ENCODE measurements around the gene GSTO2.

Gene GSTO2

GRCh38 chr10:104291439-104291951 lies 22.5 kb downstream of the GSTO2 start (continued):
- TF ChIP-seq ZNF155 (tag by site-specific recombination; IDR thresholded peaks at IDR 0.05) (no peak), SCRT2 (tag by site-specific recombination; IDR thresholded peaks at IDR 0.05) (no peak), ZNF184 (tag by site-specific recombination; IDR thresholded peaks at IDR 0.05) (peak; percentile 53; the same call in 1 of the 2 replicates), ZNF121 (tag by site-specific recombination; IDR thresholded peaks at IDR 0.05) (no peak), ZNF830 (tag by site-specific recombination; IDR thresholded peaks at IDR 0.05; ENCODE audit: low read depth) (no peak), ZNF112 (tag by site-specific recombination; IDR thresholded peaks at IDR 0.05) (no peak), CTCF (tag by site-specific recombination; IDR thresholded peaks at IDR 0.05) (peak; percentile 98), ZFP37 (tag by site-specific recombination; IDR thresholded peaks at IDR 0.05) (no peak; the same call in 1 of the 2 replicates), AEBP2 (tag by site-specific recombination; IDR thresholded peaks at IDR 0.05; ENCODE audit: borderline replicate concordance) (no peak), ZNF223 (tag by site-specific recombination; IDR thresholded peaks at IDR 0.05) (no peak), ZNF132 (tag by site-specific recombination; IDR thresholded peaks at IDR 0.05; ENCODE audit: borderline replicate concordance) (no peak), ZNF10 (tag by site-specific recombination; IDR thresholded peaks at IDR 0.05) (no peak), ZNF148 (tag by site-specific recombination; IDR thresholded peaks at IDR 0.05; ENCODE audit: borderline replicate concordance) (no peak), ZNF138 (tag by site-specific recombination; IDR thresholded peaks at IDR 0.05; ENCODE audit: borderline replicate concordance) (no peak), ZNF768 (tag by site-specific recombination; IDR thresholded peaks at IDR 0.05) (no peak)

- no peaks in the 10 kb centered on the region for H3K9me3 ChIP-seq (ENCODE audit: control insufficient read depth, insufficient read depth, low read depth, low read length)
- no peaks in the 10 kb centered on the region; the same call in 1 of the 2 replicates for H3K4me1 ChIP-seq (ENCODE audit: control insufficient read depth, insufficient read depth, low read length)
- no peak overlapping the region for H3K27ac ChIP-seq (ENCODE audit: extremely low read depth, low read depth, low read length)
- H3K4me3 ChIP-seq (ENCODE audit: low read depth, low read length), result no peak overlapping the region
- no peaks in the 10 kb centered on the region for H3K36me3 ChIP-seq (ENCODE audit: control insufficient read depth in 2 of 2, insufficient read depth in 1 of 2, low read length in 2 of 2)
- ChIA-PET CTCF (interaction anchor here (0.6 to 14.0 kb wide), 9 partner anchors 12 to 294 kb away, joined by 3 to 289 read pairs (median 6); partner anchors contain the start of gene CFAP58), POLR2A (interaction anchor here (1.3 kb wide), 1 partner anchor 60 kb away, joined by 3 read pairs; the partner anchor contains the start of gene CFAP58)
- TF ChIP-seq ZNF701 (tag by site-specific recombination; IDR thresholded peaks at IDR 0.05) (no peak), ZNF555 (tag by site-specific recombination; conservative IDR thresholded peaks at IDR 0.05) (no peak), PRDM1 (tag by site-specific recombination; IDR thresholded peaks at IDR 0.05) (no peak), ZNF704 (tag by site-specific recombination; IDR thresholded peaks at IDR 0.05) (no peak), ZBTB20 (tag by site-specific recombination; IDR thresholded peaks at IDR 0.05) (no peak), ZNF791 (tag by site-specific recombination; IDR thresholded peaks at IDR 0.05) (no peak), BCL6B (tag by site-specific recombination; IDR thresholded peaks at IDR 0.05) (no peak), ZNF629 (tag by site-specific recombination; IDR thresholded peaks at IDR 0.05) (no peak), SALL2 (tag by site-specific recombination; IDR thresholded peaks at IDR 0.05; ENCODE audit: borderline replicate concordance) (no peak), ZNF423 (tag by site-specific recombination; IDR thresholded peaks at IDR 0.05) (no peak), KLF7 (tag by site-specific recombination; IDR thresholded peaks at IDR 0.05; ENCODE audit: borderline replicate concordance) (no peak), TRIM28 (IDR thresholded peaks at IDR 0.05; ENCODE audit: borderline replicate concordance, low read length) (no peak), ZNF23 (tag by site-specific recombination; IDR thresholded peaks at IDR 0.05; ENCODE audit: borderline replicate concordance) (no peak)
These were observed 24.0 kb downstream of the GSTO2 start for GRCh38 chr10:104293011-104293410.
